HG02623 (cell line): ENCODE measurements around the gene MOB3A.
A peak's percentile ranks its signal among the peaks of the same experiment; 100 is the strongest.

Experiments
- ATAC-seq: cut with Tn5 transposase; IDR thresholded peaks from one replicate; pipeline ENCODE4 v1.9.1; 2021; ENCODE audit warnings: moderate library complexity; ENCODE audit not compliant: unreplicated experiment

MOB3A gene

GRCh38 chr19:2047449-2048103, 48.5 kb downstream of the MOB3A start:
- no peak for ATAC-seq

- no peak for ATAC-seq
Observed at GRCh38 chr19:2047076-2047448, 49.1 kb downstream of the MOB3A start.

- ATAC-seq = no peak
Observed at GRCh38 chr19:2046046-2046907, 49.8 kb downstream of the MOB3A start.

GRCh38 chr19:2045501-2046045, 50.6 kb downstream of the MOB3A start:
- no peak for ATAC-seq

GRCh38 chr19:2044709-2045500, 51.2 kb downstream of the MOB3A start:
- no peak for ATAC-seq

GRCh38 chr19:2043961-2044708, 52.0 kb downstream of the MOB3A start:
- ATAC-seq = no peak

- ATAC-seq = no peak
Observed at GRCh38 chr19:2043251-2043641, 52.9 kb downstream of the MOB3A start.

GRCh38 chr19:2042485-2043250, 53.5 kb downstream of the MOB3A start:
- ATAC-seq = no peak

GRCh38 chr19:2041683-2042484, 54.2 kb downstream of the MOB3A start:
- peak; percentile 64 for ATAC-seq

- no peak for ATAC-seq
Observed at GRCh38 chr19:2041433-2041682, 54.8 kb downstream of the MOB3A start.

GRCh38 chr19:2040647-2041432, 55.3 kb downstream of the MOB3A start:
- no peak for ATAC-seq

- no peak for ATAC-seq
Observed at GRCh38 chr19:2039959-2040646, 56.0 kb downstream of the MOB3A start.

- ATAC-seq = no peak
Observed at GRCh38 chr19:2039089-2039958, 56.8 kb downstream of the MOB3A start.

- ATAC-seq = no peak
Observed at GRCh38 chr19:2038284-2039088, 57.6 kb downstream of the MOB3A start.

- ATAC-seq = no peak
Observed at GRCh38 chr19:2037651-2038255, 58.4 kb downstream of the MOB3A start.

- no peak for ATAC-seq
Observed at GRCh38 chr19:2036424-2036823, 59.7 kb downstream of the MOB3A start.
